Ovary (tissue), 3 donors: ENCODE measurements around the gene GPD2.

Source experiments
- EP300 ChIP-seq: sonication (generic); formaldehyde crosslinking; IDR thresholded peaks from one replicate; pipeline ENCODE4 v1.6.1; 2017; ENCODE audit warnings: antibody characterized with exemption
- TF ChIP-seq, protein P1 (sequence below), 3 donors: fragments of 450-650 bp in 2 of 3; fragments of 200-600 bp in 1 of 3; IDR thresholded peaks; one replicate each; pipeline versions ENCODE4 v1.5.1 to v1.8.0; 2016 to 2022; ENCODE audit warnings: antibody characterized with exemption in 3 of 3, mild to moderate bottlenecking in 1 of 3
- donor health status: DM: no; HTN: no; CAD: no.

DNA sequence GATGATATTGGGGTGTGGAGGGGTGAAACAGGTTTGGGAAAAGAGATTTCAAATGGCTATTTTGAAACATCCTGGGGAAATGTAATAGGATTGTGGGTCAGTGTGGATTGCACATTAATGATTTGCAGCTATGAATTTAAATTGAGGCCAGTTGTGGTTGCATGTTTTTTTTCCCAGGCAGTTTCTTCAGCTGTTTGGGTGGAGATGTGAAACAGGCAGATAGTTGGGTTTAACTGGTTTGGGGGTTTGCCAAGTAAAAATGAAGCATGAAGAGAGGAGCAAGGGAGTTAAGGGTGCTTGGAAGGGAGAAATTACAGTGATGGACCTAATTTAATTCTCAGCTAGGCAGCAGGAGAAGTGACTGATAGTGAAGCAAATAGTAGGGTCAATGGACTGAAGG, 16.8 kb downstream of the GPD2 start:
- TF ChIP-seq, protein P1, sequence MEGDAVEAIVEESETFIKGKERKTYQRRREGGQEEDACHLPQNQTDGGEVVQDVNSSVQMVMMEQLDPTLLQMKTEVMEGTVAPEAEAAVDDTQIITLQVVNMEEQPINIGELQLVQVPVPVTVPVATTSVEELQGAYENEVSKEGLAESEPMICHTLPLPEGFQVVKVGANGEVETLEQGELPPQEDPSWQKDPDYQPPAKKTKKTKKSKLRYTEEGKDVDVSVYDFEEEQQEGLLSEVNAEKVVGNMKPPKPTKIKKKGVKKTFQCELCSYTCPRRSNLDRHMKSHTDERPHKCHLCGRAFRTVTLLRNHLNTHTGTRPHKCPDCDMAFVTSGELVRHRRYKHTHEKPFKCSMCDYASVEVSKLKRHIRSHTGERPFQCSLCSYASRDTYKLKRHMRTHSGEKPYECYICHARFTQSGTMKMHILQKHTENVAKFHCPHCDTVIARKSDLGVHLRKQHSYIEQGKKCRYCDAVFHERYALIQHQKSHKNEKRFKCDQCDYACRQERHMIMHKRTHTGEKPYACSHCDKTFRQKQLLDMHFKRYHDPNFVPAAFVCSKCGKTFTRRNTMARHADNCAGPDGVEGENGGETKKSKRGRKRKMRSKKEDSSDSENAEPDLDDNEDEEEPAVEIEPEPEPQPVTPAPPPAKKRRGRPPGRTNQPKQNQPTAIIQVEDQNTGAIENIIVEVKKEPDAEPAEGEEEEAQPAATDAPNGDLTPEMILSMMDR (IDR thresholded peaks at IDR 0.05): no peak
- no peak for TF ChIP-seq EP300
